PFSK-1 (cell line): ENCODE results near the gene AKIRIN2.

Experiments used
- POLR2AphosphoS5 ChIP-seq: IDR thresholded peaks from 2 replicates; pipeline ENCODE4 v1.6.1; 2012; ENCODE audit warnings: low read depth, mild to moderate bottlenecking, control low read depth, low read length, moderate library complexity
- SIN3A ChIP-seq: IDR thresholded peaks from 2 replicates; pipeline ENCODE4 v1.6.1; 2012; ENCODE audit warnings: mild to moderate bottlenecking, low read length, moderate library complexity, borderline replicate concordance; ENCODE audit not compliant: insufficient read depth
- TAF1 ChIP-seq: IDR thresholded peaks from 2 replicates; pipeline ENCODE4 v1.6.1; 2012; ENCODE audit warnings: low read length, control low read depth, borderline replicate concordance; ENCODE audit not compliant: insufficient read depth

- TF ChIP-seq TAF1 (no peak), SIN3A (no peak), POLR2AphosphoS5 (no peak)
These were observed 38.6 kb downstream of the AKIRIN2 start for GRCh38 chr6:87663434-87663833.
